Epithelial cell of proximal tubule (primary cell): ENCODE measurements around the gene BBS7. TPM values are rescaled to one million over a fixed set of nuclear protein-coding genes. Genes with fewer than 3 reads are reported as not detected.

Experiments used
- DNase-seq: peaks from one replicate; pipeline ENCODE4 v3.0.0-alpha.2; 2011; ENCODE audit warnings: low read depth
- H3K4me3 ChIP-seq: 2 replicates; pipeline ENCODE4 v1.5.1; 2011; ENCODE audit warnings: low read depth, mild to moderate bottlenecking, low read length
- CTCF ChIP-seq: conservative IDR thresholded peaks from 2 replicates; pipeline ENCODE4 v1.5.1; 2012; ENCODE audit warnings: low read depth, mild to moderate bottlenecking, low read length
- total RNA-seq: library from RNA; depleted of rRNA; stranded (reverse); fragments of >200 nt; gene quantifications from 2 replicates; pipeline ENCODE4 v1.2.3, GENCODE V29; 2015

BBS7 gene
- total RNA-seq, 1 donor from 2014 or later: 26.5 TPM

- H3K4me3 ChIP-seq: no peak overlapping the region
- DNase-seq: no peak
- TF ChIP-seq CTCF: no peak
Measured at GRCh38 chr4:121788896-121789295, 81.4 kb downstream of the BBS7 start.

GRCh38 chr4:121786221-121786620 is 84.1 kb downstream of the BBS7 start:
- no peak for DNase-seq
- H3K4me3 ChIP-seq: no peak overlapping the region
- TF ChIP-seq CTCF: no peak

GRCh38 chr4:121785479-121785878 is 84.8 kb downstream of the BBS7 start:
- H3K4me3 ChIP-seq: no peak overlapping the region
- DNase-seq: no peak
- TF ChIP-seq CTCF: no peak

- peak; percentile 23 for DNase-seq
- no peak overlapping the region for H3K4me3 ChIP-seq
- no peak for TF ChIP-seq CTCF
Measured at GRCh38 chr4:121784975-121785374, 85.3 kb downstream of the BBS7 start.

GRCh38 chr4:121784401-121784800 is 85.9 kb downstream of the BBS7 start:
- DNase-seq: no peak
- TF ChIP-seq CTCF: no peak
- H3K4me3 ChIP-seq: no peak overlapping the region

- no peak overlapping the region for H3K4me3 ChIP-seq
- TF ChIP-seq CTCF: no peak
- no peak for DNase-seq
Measured at GRCh38 chr4:121783210-121783609, 87.1 kb downstream of the BBS7 start.

GRCh38 chr4:121778991-121779628 is 91.2 kb downstream of the BBS7 start:
- no peak overlapping the region for H3K4me3 ChIP-seq
- no peak for DNase-seq
- TF ChIP-seq CTCF: no peak
